Motor neuron (in vitro differentiated cells): Measurements from ENCODE around the gene ALDH3A1. TPM values are rescaled to one million over a fixed set of nuclear protein-coding genes. Genes with fewer than 3 reads are reported as not detected.

ENCODE experiments used
- ATAC-seq, 8 experiments: fragments of 200-7000 bp; cut with Tn5 transposase; replicated peaks in 6 of 8; 2 replicates each; pipeline ENCODE4 v1.8.0; 2021; ENCODE audit warnings: mild to moderate bottlenecking in 8 of 8, moderate library complexity in 8 of 8
- H3K27ac ChIP-seq, 2 donors: fragments of 250-450 bp; sonication (Bioruptor Pico); 2 replicates each; pipeline ENCODE4 v1.9.0; 2021; ENCODE audit warnings: antibody characterized with exemption in 2 of 2, mild to moderate bottlenecking in 2 of 2, moderate library complexity in 1 of 2
- H3K4me1 ChIP-seq, 2 donors: fragments of 250-450 bp; sonication (Bioruptor Pico); replicated peaks in 1 of 2; 2 replicates each; pipeline ENCODE4 v1.6.1; 2021; ENCODE audit warnings: antibody characterized with exemption in 2 of 2, mild to moderate bottlenecking in 2 of 2, moderate library complexity in 1 of 2
- H3K4me3 ChIP-seq, 5 donors: fragments of 250-450 bp; sonication (Bioruptor Pico); 2 replicates each; pipeline ENCODE4 v1.9.0; 2021; ENCODE audit warnings: antibody characterized with exemption in 5 of 5, mild to moderate bottlenecking in 5 of 5, moderate library complexity in 4 of 5
- WGBS, 10 experiments: fragments of 450-650 bp; shearing (Covaris generic); methylation state at CpG; one replicate each; pipeline ENCODE4 v1.0.0; 2022; 5-methylcytosine and 5-hydroxymethylcytosine counted together
- in situ Hi-C, 9 experiments: fragments of 400-800 bp; cut with MboI; loops; one replicate each; pipeline ENCODE4 v1.15.0; 2021; ENCODE audit warnings: low sequenced_read_pairs in 9 of 9, low pct_unique_long_range_greater_than_20kb in 2 of 9; ENCODE audit not compliant: unreplicated experiment in 9 of 9
- total RNA-seq, 8 experiments: library from RNA; unstranded; fragments of 300-600 nt; gene quantifications; 2 replicates each; pipeline versions ENCODE4 v1.2.3 to v1.2.4, GENCODE V29; 2022

Gene ALDH3A1
- total RNA-seq = 1 to 10 TPM in 4 of 8 experiments, under 1 TPM in 1, not detected in 3; 0.49 to 8.4 (median 1.9) TPM

DNA sequence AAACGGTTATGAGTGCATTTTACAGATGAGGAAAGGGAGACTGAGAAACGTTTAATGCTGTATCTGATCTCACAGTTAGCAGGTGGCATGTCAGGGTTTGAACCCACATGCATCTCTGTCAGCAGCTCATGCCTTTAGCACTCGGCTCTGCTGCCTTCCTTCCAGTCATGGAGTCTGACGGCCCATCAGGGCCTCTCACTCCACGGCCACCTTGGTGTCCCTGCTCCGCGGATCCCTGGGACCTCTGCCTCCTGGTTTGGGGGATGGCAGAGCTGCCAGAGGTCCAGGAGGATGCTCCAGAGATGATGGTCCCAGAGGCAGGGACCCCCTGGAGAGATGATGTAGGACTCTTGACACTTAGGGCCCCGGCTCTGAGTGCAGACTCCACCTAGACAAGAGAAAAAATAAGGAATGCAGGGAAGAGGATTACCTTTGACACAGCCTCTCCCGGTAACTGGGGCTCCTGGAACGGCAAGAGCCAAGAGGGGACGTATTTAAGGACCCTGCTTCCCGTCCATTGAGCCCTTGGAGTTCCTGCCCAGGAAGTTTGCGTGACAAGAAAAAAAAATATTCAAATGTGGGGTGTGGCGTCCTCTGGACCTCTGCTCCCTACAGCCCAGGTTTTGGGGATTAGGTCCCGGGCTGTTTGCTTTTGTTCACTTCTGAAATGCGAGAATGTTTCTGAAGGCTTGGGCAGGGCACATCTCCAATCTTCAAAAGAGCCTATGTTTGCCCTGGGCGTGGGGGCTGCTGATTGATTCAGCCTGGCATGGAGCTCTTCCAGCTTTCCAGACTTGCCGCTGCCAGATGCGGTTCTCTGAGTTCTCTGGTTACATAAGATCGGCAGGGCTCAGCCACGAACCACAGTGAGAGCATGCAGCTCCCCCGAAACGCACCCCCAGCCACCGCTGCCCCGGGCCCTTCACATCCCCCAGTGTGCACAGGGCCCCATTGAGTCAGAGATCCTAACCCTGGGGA is at the start of gene ALDH3A1:
Gene ALDH3A1, minus strand, starts transcription at position 470 of the 978 bp plus-strand sequence. CDS start 3,169 bp downstream, outside the sequence.
- H3K4me3 ChIP-seq = no peak within 1 kb of the TSS
- peaks cover 0 to 3% of the 10 kb centered on the region in 2 donors for H3K4me1 ChIP-seq
- peak in 3 of 8 experiments; percentile 36 to 87 (median 51) for ATAC-seq
- 15 to 83% (median 64%) methylated on average over 4 to 10 of the region's 25 CpGs; no CpG with 5 or more reads in 2 of the 10 experiments for WGBS, 10 experiments
- H3K27ac ChIP-seq = no peak within 1 kb of the TSS
- in situ Hi-C loops = no loop called here

DNA sequence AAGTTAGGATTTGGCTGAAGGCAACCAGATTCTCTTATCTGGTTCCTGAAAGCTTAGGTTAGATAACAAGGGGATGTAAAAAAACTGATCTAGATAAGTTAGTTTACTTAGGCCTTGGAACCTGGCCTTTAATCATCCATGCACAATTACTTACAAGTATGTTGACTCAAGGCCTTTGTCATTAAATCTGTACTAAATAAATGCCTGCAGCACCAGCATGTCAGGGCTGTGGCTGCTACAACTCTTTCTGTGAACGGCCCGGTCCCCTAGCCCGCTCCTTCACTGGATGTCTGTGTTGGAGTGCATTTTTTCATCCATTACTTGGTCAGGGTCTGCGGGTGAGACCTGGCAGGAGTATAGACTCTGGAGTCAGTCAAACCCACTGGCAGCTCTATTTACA is 48.4 kb upstream of the ALDH3A1 start:
- no peak for ATAC-seq
- no peak overlapping the region for H3K4me3 ChIP-seq
- no peaks in the 10 kb centered on the region for H3K4me1 ChIP-seq
- in situ Hi-C loops = no loop called here
- WGBS, 10 experiments = 80 to 100% (median 98%) methylated on average over 1 to 4 of the region's 4 CpGs; no CpG with 5 or more reads in 2 of the 10 experiments
- H3K27ac ChIP-seq = no peak overlapping the region

DNA sequence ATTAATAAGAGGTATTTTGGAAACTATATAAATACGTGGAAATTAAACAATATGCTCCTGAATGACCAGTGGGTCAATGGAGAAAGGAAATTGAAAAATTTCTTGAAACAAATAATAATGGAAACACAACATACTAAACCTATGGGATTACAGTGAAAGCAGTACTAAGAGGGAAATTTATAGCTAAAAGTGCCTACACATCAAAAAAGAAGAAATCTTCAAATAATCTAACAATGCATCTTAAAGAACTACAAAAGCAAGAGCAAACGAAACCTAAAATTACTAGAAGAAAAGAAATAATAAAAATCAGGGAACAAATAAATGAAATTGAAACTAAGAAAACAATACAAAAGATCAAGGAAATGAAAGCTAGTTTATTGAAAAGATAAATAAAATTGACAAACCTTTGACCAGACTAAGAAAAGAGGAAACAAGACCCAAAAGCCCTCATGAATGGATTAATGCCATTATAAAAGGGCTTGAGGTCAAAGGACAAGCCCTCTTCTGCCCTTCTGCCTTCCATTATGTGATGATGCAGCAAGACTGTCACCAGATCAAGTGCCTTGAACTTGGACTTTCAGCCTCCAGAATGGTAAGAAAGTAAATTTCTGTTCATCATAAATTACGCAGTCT is 43.9 kb upstream of the ALDH3A1 start:
- Histone ChIP-seq H3K27ac (no peak overlapping the region), H3K4me3 (no peak overlapping the region), H3K4me1 (no peaks in the 10 kb centered on the region)
- in situ Hi-C loops = no loop called here
- WGBS, 10 experiments = 81 to 100% (median 90%) methylated on average over 3 of the region's 3 CpGs
- ATAC-seq = no peak

DNA sequence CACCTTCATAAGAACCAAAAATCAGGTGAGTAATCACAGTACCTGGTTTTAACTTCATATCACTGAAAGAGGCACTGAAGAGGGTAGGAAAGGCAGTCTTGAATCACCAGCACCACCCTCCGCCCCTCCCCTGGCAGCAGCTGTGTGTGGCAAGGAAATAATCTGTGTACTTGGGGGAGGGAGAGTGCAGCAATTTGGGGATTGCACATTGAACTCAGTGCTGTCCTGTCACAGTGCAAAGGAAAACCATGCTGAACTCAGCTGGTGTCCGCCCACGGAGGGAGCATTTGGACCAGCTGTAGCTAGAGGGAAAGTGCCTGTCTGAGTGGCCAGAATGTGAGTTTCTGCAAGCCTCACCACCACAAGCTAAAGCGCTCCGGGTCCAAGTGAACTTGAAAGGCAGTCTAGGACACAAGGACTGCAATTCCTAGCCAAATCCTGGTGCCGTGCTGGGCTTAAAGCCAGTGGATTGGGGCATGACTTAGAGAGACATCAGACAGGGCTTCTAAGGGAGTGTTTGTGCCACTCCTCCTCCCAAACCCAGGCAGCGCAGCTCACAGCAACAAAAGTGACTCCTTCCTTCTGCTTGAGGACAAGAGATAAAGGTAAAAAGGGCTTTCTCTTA is 39.7 kb upstream of the ALDH3A1 start:
- H3K4me1 ChIP-seq = no peaks in the 10 kb centered on the region
- in situ Hi-C loops = no loop called here
- peak in 3 of 8 experiments; percentile 14 to 77 (median 54) for ATAC-seq
- WGBS, 10 experiments = 80 to 100% (median 100%) methylated on average over 1 to 4 of the region's 7 CpGs; no CpG with 5 or more reads in 3 of the 10 experiments
- no peak overlapping the region for H3K27ac ChIP-seq
- no peak overlapping the region for H3K4me3 ChIP-seq

DNA sequence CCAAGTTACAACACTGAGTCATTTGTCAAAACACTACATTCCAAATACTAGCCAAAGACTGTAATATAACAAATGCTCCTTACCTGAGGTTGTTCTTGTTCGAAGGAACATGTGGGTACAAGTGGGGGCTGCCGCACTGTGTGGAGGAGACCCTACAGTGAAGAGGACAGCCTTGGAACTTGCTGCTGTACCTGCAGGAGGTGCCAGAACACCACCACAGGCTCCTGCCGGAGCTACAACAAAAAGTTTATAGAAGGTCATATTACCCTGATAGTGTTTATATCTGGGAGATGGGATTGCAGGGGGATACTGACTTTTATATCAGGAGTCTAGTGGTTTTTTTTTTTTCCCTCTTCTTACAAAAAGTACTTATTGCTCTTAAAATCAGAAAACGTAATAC is 37.8 kb upstream of the ALDH3A1 start:
- Histone ChIP-seq H3K4me1 (no peaks in the 10 kb centered on the region), H3K4me3 (no peak overlapping the region), H3K27ac (no peak overlapping the region)
- 0 to 100% (median 69%) methylated on average over 1 to 4 of the region's 4 CpGs for WGBS, 10 experiments
- in situ Hi-C loops = no loop called here
- ATAC-seq = no peak

DNA sequence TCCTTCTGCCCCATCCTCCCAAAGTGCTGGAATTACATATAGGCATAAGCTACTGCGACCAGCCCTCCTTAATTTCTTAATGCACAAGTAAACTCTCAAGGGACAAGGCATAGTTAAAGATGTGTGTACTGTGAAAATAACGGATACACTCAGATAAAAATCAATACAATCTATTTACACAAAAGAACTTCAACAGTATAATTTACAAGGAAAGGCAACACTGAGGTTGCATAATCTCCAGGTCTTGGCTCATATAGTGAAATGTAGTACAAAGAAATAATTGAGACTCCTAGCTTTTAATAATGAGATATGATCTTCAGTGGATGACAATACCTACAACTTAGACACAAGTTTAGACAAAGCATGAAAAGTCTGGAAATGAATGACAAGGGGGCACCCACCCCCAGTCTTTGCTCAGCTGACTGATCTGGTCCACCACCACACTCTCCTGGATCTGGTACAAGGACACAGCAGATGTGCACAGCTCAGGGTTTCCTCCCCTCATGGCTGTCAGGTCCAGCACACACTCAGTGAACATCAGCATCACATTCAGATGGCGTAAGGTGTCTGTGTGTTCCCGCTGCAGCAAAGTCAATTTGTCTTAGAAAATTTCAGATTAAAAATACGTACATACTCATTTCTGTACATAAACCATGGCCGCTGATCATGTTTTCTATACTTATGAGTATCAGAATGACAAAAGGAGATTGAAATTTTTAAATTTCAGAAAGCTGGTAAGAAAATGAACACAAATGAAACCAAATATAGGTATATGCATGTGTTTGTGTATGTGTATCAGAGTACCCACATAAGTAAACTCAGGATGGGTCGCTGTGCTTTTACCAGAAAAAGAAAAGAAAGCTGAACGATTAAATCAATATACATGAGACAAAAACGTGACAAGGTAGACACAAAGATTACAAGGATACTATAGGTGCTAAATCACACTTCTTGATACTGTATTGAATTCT is 33.7 kb upstream of the ALDH3A1 start:
- 75 to 95% (median 91%) methylated on average over 2 to 8 of the region's 9 CpGs for WGBS, 10 experiments
- H3K4me1 ChIP-seq = no peaks in the 10 kb centered on the region
- ATAC-seq = no peak
- no peak overlapping the region for H3K27ac ChIP-seq
- in situ Hi-C loops = no loop called here
- no peak overlapping the region for H3K4me3 ChIP-seq

DNA sequence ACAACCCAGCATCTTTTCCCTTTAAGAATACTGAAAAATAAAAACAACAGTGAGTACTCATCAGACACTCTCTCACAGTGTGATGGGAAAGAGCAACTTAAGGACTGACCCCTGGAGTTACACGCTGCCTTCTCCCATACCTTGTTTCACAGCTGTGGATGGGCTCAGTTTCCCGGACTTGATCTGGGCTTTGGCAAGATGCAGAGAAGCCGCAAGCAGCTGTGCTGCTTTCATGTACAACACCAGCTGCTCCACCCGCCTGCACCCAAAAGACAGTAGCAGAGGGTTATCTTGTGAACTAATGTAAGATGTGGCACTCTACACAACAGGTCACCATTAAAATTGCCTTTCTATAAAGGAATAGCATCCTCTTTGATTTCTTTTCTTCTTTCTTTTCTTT is 32.7 kb upstream of the ALDH3A1 start:
- ATAC-seq = no peak
- WGBS, 10 experiments = 92 to 100% (median 98%) methylated on average over 1 to 4 of the region's 4 CpGs; no CpG with 5 or more reads in 1 of the 10 experiments
- H3K27ac ChIP-seq = no peak overlapping the region
- in situ Hi-C loops = no loop called here
- no peaks in the 10 kb centered on the region for H3K4me1 ChIP-seq
- H3K4me3 ChIP-seq = no peak overlapping the region

DNA sequence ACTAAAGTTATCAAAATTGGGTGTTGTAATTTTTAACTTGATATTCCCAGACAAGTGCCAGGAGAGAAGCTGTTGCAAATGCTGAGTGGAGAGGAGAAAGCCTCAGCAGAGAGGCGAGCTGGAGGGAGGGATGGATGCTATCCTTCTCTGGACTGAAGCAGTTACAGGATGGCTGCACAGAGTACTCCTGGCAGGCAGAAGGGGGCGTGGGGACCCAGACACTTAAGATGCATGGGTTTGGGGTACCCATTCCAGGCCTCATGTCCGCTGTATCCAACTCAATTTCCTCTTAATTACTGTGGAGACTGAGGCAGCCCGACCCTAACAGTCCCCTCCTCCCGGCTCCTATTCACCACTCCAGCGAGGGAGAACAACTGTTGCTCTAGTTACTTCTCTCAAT is 25.4 kb upstream of the ALDH3A1 start:
- no peak for ATAC-seq
- 0 to 86% (median 80%) methylated on average over 1 to 4 of the region's 6 CpGs; no CpG with 5 or more reads in 3 of the 10 experiments for WGBS, 10 experiments
- no peak overlapping the region for H3K4me3 ChIP-seq
- in situ Hi-C loops = loop anchor here in 8 of 9 experiments (25.0 kb wide), 2 partner anchors 261 to 411 kb away; partner anchors contain the start of gene B9D1 (in 8 of the 8)
- no peaks in the 10 kb centered on the region for H3K4me1 ChIP-seq
- no peak overlapping the region for H3K27ac ChIP-seq

DNA sequence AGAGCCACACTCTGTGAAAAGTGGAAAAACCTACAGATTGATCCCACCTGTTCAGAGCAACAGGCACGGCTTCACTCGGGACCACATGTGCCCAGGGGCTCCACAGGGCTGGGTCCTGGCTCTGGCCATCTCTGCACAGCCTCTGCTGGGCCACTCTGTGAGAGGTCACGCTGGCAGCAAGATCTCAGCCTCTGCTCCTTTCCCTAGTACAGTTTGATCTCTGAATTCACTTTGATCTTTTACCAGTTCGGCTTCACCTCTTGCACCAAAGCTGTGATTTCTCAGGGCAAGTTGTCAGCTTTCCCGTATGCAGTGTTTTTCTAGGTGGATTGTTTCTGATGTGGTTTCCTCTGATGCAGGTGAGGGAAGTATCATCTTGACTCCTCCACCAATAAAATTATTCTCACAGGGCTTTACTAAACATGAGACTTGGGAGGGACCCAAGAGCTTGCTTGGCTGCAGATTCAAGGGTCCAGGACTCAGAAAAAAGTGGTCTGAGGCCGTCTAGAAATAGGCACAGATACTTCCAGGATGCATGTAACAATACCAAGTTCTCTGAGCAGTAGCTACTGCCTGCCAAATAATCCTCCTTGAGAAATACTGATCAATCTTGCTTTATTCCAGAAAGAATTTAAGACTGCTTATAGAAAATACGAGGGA is 24.0 kb upstream of the ALDH3A1 start:
- no peak overlapping the region for H3K27ac ChIP-seq
- 10 to 92% (median 66%) methylated on average over 1 to 6 of the region's 7 CpGs for WGBS, 10 experiments
- in situ Hi-C loops = loop anchor here in 8 of 9 experiments (25.0 kb wide), 2 partner anchors 260 to 410 kb away; partner anchors contain the start of gene B9D1 (in 8 of the 8)
- H3K4me3 ChIP-seq = no peak overlapping the region
- ATAC-seq = no peak
- H3K4me1 ChIP-seq = peaks cover 0 to 8% of the 10 kb centered on the region in 2 donors

DNA sequence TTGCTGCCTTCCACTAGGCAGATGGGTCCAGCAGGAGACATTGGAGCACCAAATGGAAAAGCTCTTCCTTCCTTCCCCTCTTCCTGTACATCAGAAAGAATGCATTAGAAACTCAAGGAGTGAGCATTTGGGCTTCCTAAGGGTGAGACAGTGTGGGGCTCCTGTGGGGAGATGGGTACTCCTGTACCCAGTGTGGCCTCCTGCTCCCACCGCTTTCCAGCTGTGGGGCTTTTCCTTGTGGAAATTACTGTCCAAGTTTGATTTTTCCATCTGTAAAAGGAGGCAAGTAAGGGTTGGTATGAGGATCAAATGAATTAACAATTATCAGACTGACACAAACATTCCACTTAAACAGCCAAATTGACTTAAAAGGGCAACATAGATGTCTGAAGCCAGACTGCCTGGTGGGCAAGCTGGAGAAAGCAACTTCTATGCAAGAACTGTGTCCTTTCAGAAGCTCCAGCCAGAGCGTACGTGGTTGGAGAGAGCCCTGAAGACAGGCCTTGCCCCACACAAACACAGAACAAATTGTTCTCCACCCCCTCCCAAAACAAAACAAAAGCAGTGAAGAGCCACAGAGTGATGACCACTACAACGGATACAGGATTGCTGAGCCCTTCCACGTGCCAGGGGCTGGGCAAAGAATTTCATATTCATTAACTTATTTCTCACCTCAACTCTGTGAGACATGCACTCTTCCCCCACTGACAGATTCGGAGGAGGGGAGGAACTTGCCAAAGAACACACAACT is 23.1 kb upstream of the ALDH3A1 start:
- WGBS, 10 experiments = 20 to 100% (median 70%) methylated on average over 1 to 5 of the region's 6 CpGs; no CpG with 5 or more reads in 2 of the 10 experiments
- Histone ChIP-seq H3K27ac (no peak overlapping the region), H3K4me1 (peaks cover 0 to 8% of the 10 kb centered on the region in 2 donors), H3K4me3 (no peak overlapping the region)
- no peak for ATAC-seq
- in situ Hi-C loops = loop anchor here in 8 of 9 experiments (25.0 kb wide), 2 partner anchors 259 to 409 kb away; partner anchors contain the start of gene B9D1 (in 8 of the 8)
